Type B pancreatic cell (in vitro differentiated cells): Measurements from ENCODE around the gene ACBD7. TPM values are rescaled to one million over a fixed set of nuclear protein-coding genes. Genes with fewer than 3 reads are reported as not detected.

Experiments
- DNase-seq: peaks from one replicate; pipeline ENCODE4 v3.0.0; 2021; ENCODE audit warnings: mixed read lengths; ENCODE audit not compliant: unreplicated experiment; ENCODE audit errors: extremely low spot score
- H3K27ac Mint-ChIP-seq: 2 replicates; pipeline ENCODE4 v1.8.0; 2021; ENCODE audit warnings: mild to moderate bottlenecking, mixed read lengths
- H3K27me3 Mint-ChIP-seq: 2 replicates; pipeline ENCODE4 v1.8.0; 2021; ENCODE audit warnings: mixed read lengths
- H3K36me3 Mint-ChIP-seq: 2 replicates; pipeline ENCODE4 v1.8.0; 2021; ENCODE audit warnings: mixed read lengths
- H3K4me1 Mint-ChIP-seq: one replicate; pipeline ENCODE4 v1.8.0; 2021; ENCODE audit warnings: mixed read lengths; ENCODE audit not compliant: unreplicated experiment
- H3K4me3 Mint-ChIP-seq: 2 replicates; pipeline ENCODE4 v1.8.0; 2021; ENCODE audit warnings: mild to moderate bottlenecking, mixed read lengths
- H3K9me3 Mint-ChIP-seq: 2 replicates; pipeline ENCODE4 v1.8.0; 2021; ENCODE audit warnings: mixed read lengths
- total RNA-seq: library from RNA; stranded (reverse); gene quantifications from 2 replicates; pipeline ENCODE4 v1.2.1, GENCODE V29; 2021; ENCODE audit warnings: low replicate concordance
- TF ChIP-seq, protein P1 (sequence below): fragments of 200-600 bp; sonication (generic); conservative IDR thresholded peaks from 2 replicates; pipeline ENCODE4 v1.5.0; 2021; ENCODE audit warnings: antibody characterized with exemption, mild to moderate bottlenecking

The ACBD7 gene
- total RNA-seq, 1 donor from 2014 or later: 4.3 TPM

DNA sequence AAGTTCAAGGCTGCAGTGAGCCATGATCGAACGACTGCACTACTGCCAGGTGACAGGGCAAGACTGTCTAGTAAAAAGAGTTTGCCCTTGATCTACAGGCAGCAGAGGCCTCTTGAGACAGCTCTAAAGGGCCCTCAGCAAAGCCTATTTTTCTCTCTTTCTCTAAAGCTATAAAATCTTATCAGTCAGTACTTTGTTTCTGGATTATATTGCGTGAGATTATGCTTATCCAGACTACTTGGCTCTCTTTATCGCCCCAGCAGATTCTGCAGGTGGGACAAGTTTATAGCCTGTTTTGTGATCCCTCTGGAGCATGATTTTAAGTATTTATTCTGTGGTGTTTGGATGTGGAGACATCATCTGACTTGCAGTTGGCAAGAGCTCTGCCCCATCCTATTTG lies 11.3 kb upstream of the ACBD7 start:
- TF ChIP-seq, protein P1, sequence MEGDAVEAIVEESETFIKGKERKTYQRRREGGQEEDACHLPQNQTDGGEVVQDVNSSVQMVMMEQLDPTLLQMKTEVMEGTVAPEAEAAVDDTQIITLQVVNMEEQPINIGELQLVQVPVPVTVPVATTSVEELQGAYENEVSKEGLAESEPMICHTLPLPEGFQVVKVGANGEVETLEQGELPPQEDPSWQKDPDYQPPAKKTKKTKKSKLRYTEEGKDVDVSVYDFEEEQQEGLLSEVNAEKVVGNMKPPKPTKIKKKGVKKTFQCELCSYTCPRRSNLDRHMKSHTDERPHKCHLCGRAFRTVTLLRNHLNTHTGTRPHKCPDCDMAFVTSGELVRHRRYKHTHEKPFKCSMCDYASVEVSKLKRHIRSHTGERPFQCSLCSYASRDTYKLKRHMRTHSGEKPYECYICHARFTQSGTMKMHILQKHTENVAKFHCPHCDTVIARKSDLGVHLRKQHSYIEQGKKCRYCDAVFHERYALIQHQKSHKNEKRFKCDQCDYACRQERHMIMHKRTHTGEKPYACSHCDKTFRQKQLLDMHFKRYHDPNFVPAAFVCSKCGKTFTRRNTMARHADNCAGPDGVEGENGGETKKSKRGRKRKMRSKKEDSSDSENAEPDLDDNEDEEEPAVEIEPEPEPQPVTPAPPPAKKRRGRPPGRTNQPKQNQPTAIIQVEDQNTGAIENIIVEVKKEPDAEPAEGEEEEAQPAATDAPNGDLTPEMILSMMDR: no peak
- DNase-seq: no peak
- Mint-ChIP-seq H3K27me3 (no peaks in the 10 kb centered on the region), H3K27ac (peak overlapping the region; percentile 82), H3K4me1 (peaks cover 23% of the 10 kb centered on the region), H3K9me3 (no peaks in the 10 kb centered on the region), H3K36me3 (peaks cover 12% of the 10 kb centered on the region), H3K4me3 (peak overlapping the region; percentile 54)

DNA sequence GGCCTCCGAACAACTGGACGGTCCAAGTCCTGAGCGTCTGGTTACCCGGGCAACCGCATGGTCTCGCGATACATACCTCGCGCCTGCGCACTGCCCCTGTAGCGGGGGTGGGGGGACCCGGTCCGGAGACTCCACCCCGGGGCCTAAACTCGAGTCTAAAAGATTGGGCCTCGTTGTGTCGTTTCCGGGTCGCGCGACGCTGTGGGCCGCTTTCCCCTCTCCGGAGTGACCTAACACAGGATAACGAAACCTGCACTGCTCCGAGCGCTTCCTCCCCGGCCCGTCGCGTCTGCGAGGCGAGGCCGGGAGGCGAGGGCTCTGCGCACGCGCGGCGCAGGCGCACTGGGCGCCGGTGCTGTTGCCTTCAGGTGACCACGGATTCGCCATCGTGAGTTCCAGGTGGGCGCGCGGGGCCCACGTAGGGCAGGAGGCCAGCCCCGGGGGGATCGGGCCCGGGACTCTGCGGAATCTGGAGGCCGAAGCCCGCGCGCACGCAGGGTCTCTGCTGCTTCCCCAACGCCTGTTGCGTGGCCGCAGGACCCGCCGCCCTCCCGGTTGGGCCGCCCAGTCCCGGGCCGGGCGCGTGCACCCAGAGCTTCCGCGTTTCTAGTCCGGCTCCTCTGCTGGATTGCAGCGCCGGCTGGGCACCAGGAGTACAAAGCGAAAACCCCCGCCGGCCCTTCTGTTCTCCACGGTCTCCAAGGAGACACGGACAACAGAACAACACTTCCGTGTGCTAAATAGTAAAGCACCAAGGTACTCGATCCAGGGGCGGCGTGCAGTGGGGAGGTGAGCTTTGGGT lies 8.6 kb upstream of the ACBD7 start, which contains the start of gene RPP38:
TSS of gene RPP38 (plus strand) at position 345 of the 802 bp plus-strand sequence. CDS start 5,960 bp downstream, outside the sequence.
- no peaks in the 10 kb centered on the region for H3K27me3 Mint-ChIP-seq
- peaks cover 23% of the 10 kb centered on the region for H3K4me1 Mint-ChIP-seq
- H3K4me3 Mint-ChIP-seq: peak within 1 kb of the TSS; percentile 96
- H3K36me3 Mint-ChIP-seq: peaks cover 7% of the 10 kb centered on the region
- H3K9me3 Mint-ChIP-seq: no peaks in the 10 kb centered on the region
- TF ChIP-seq, protein P1: no peak
- H3K27ac Mint-ChIP-seq: peak within 1 kb of the TSS; percentile 98
- peak; percentile 99 for DNase-seq

DNA sequence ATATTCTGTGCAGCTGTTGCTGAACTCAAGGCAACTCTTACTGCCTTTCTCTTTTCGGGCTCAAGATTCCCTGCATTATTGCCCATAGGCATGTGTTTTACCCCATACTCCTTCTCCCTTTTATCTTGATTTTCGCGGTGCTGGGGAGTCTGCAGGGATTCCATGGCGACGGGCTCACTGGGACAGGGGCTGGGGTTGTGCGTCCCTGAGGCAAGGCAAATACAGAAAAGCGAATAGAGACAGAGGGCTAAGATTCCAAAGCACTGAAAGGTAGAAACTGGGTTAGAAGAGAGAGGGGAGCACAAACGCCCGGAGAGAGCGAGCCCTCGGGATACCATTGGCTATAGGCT lies 8.1 kb upstream of the ACBD7 start:
- Mint-ChIP-seq H3K27ac (peak overlapping the region; percentile 98), H3K4me3 (peak overlapping the region; percentile 96), H3K9me3 (no peaks in the 10 kb centered on the region), H3K4me1 (peaks cover 23% of the 10 kb centered on the region), H3K27me3 (peaks cover 3% of the 10 kb centered on the region), H3K36me3 (peaks cover 7% of the 10 kb centered on the region)
- TF ChIP-seq, protein P1: no peak
- DNase-seq: no peak

DNA sequence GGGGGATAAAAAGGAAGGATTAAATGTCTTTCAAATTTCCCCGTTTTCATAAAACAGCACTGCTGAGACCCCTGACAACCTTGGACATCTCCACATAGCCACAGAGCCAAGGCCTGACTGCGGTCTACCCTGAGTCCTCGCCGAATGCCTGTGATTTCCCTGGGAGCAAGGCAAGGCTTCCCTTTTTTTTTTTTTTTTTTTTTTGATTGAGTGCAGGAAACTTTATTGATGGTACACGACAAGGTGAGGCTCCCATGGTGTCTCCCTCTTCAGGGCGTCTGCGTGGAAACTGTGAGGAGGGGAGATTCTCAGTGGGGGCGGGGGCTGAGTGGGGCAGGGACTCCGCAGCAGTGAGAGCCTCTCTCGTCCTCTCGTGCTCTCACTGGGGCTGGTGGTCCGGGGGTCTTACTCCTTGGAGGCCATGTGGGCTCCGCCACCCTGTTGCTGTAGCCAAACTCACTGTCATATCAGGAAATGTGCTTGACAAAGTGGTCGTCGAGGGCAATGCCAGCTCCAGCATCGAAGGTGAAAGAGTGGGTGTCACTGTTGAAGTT lies 4.4 kb upstream of the ACBD7 start:
- Mint-ChIP-seq H3K9me3 (no peaks in the 10 kb centered on the region), H3K4me1 (peaks cover 5% of the 10 kb centered on the region)

DNA sequence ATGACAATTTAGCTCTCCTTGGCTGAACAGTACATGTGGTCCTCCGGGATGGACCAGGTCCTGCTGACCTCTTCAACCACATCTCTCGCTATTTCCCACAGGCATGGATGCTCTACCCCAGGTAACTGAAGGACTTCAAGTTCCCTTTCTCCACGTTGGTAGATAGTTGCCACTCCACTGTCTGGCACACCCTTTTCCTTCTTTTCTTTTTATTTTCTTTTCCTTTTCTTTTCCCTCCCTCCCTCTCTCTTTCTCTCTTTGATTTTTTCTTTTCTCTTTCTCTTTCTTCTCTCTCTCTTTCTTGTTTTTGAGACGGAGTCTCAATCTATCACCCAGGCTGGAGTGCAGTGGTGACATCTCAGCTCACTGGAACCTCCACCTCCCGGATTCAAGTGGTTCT lies 2.8 kb upstream of the ACBD7 start:
- Mint-ChIP-seq H3K27me3 (peaks cover 6% of the 10 kb centered on the region), H3K4me1 (peaks cover under 1% of the 10 kb centered on the region), H3K9me3 (no peaks in the 10 kb centered on the region), H3K27ac (no peak overlapping the region), H3K36me3 (no peaks in the 10 kb centered on the region), H3K4me3 (no peak overlapping the region)
- no peak for DNase-seq
- TF ChIP-seq, protein P1: no peak

More for the DNA sequence above, 4.4 kb upstream of the ACBD7 start:
- DNase-seq: peak; percentile 49
- peaks cover 6% of the 10 kb centered on the region for H3K27me3 Mint-ChIP-seq
- no peak overlapping the region for H3K4me3 Mint-ChIP-seq
- peaks cover 2% of the 10 kb centered on the region for H3K36me3 Mint-ChIP-seq
- H3K27ac Mint-ChIP-seq: no peak overlapping the region
- TF ChIP-seq, protein P1: no peak
